Spleen (tissue), 7 donors: ENCODE data around the gene TIMM17B.
"Not testable (repeated sequence)": the region's sequence is repeated elsewhere in the genome, so short reads cannot be mapped to it uniquely, and the experiment has no call there.

Experiments used
- POLR2A ChIP-seq, 3 donors: fragments of 450-650 bp; IDR thresholded peaks; one replicate each; pipeline ENCODE4 v1.5.1; 2017; ENCODE audit warnings: antibody characterized with exemption in 3 of 3, mild to moderate bottlenecking in 1 of 3
- POLR2AphosphoS5 ChIP-seq, 3 donors: sonication (generic); formaldehyde crosslinking; IDR thresholded peaks; one replicate each; pipeline ENCODE4 v1.5.1; 2017; ENCODE audit warnings: antibody characterized with exemption in 3 of 3
- TF ChIP-seq, protein P1 (sequence below), 11 experiments: fragments of 200-600 bp in 7 of 11; fragments of 450-650 bp in 4 of 11; sonication (generic) in 4 of 11; IDR thresholded peaks in 8 of 11; conservative IDR thresholded peaks in 3 of 11; 1 replicate in 7 of 11; 2 replicates in 4 of 11; pipeline versions ENCODE4 v1.4.0 to v1.8.0; 2016 to 2021; ENCODE audit warnings: antibody characterized with exemption in 11 of 11, inconsistent platforms in 4 of 11, mild to moderate bottlenecking in 1 of 11
- donor health status: DM: no; HTN: no; CAD: no; lungs with moderate emphysema.
- donor health status: DM: no; HTN: no; CAD: no.
- donor health status: DM: no; HTN: no; CAD: no.

DNA sequence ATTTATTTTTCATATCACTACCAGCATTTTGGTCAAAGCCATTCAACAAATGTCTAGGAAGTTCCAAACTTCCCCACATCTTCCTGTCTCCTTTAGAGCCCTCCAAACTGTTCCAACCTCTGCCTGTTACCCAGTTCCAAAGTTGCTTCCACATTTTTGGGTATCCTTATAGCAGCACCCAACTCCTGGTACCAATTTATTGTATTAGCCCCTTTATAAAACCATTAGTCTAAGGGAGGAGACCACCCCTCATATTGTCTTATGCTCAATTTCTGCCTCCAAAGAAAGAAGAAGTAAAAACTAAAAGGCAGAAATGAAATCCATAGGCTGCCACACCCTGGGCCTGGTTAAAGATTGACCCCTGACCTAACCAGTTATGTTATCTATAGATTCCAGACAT lies 44.1 kb downstream of the TIMM17B start:
- TF ChIP-seq, protein P1, sequence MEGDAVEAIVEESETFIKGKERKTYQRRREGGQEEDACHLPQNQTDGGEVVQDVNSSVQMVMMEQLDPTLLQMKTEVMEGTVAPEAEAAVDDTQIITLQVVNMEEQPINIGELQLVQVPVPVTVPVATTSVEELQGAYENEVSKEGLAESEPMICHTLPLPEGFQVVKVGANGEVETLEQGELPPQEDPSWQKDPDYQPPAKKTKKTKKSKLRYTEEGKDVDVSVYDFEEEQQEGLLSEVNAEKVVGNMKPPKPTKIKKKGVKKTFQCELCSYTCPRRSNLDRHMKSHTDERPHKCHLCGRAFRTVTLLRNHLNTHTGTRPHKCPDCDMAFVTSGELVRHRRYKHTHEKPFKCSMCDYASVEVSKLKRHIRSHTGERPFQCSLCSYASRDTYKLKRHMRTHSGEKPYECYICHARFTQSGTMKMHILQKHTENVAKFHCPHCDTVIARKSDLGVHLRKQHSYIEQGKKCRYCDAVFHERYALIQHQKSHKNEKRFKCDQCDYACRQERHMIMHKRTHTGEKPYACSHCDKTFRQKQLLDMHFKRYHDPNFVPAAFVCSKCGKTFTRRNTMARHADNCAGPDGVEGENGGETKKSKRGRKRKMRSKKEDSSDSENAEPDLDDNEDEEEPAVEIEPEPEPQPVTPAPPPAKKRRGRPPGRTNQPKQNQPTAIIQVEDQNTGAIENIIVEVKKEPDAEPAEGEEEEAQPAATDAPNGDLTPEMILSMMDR (IDR thresholded peaks at IDR 0.05 in 8 of 11, conservative IDR thresholded peaks at IDR 0.05 in 3 of 11) = not testable (repeated sequence)
- not testable (repeated sequence) for TF ChIP-seq POLR2AphosphoS5, POLR2A (IDR thresholded peaks at IDR 0.05)
